Measurements from ENCODE around the gene CPNE8. TPM values are rescaled to one million over a fixed set of nuclear protein-coding genes. Genes with fewer than 3 reads are reported as not detected.

Gene CPNE8
- total RNA-seq, 1 donor from 2014 or later: 9.4 TPM

DNA sequence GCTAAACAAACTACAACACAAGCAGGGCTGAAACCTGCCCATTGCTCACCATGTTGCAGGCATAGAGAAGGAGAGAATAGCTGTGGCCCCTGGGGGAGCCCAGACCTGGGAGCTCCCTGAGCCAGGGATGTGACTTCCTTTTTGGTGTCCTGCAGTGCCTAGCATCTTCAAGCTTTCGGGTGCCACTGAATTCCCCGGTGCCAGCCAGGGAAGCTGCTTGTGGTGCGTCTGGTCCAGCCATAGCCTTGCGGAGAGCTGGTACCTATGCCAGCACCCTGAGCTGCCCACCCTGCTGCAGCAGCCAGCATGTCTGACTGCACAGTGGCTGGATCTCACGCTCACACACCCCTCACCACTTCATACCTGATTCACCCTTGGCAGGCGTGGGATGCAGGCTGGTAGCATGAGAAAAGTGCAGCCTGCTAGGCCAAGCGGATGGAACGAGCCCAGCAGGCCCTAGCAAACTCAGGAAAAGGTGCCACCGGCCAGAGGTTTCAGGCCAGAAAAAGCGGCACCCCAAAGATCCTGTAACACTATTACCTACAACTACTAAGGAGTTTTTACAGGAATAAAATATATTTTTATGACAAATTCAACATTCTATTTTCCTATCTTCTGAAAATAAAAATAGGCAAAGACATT, 183.7 kb downstream of the CPNE8 start:
- no peaks in the 10 kb centered on the region for H4K20me1 ChIP-seq (ENCODE audit: insufficient read depth, low read length)
- no peak overlapping the region for H3K9ac ChIP-seq (ENCODE audit: low read length)
- Mint-ChIP-seq H3K4me3 (ENCODE audit: unreplicated experiment) (no peak overlapping the region), H3K27ac (ENCODE audit: unreplicated experiment) (no peak overlapping the region), H3K36me3 (ENCODE audit: low read depth, unreplicated experiment) (peaks cover 7% of the 10 kb centered on the region), H3K27me3 (ENCODE audit: low read depth, unreplicated experiment) (no peaks in the 10 kb centered on the region), H3K4me1 (ENCODE audit: low read depth, unreplicated experiment) (no peaks in the 10 kb centered on the region), H3K9me3 (ENCODE audit: unreplicated experiment) (peaks cover 2% of the 10 kb centered on the region)
- no peaks in the 10 kb centered on the region for H3K9me3 ChIP-seq (ENCODE audit: insufficient read depth, low read depth, low read length)
- no peak overlapping the region for H3K4me3 ChIP-seq (ENCODE audit: insufficient read depth, low read depth, low read length)
- H3K4me1 ChIP-seq (ENCODE audit: insufficient read depth, low read length): no peaks in the 10 kb centered on the region
- DNase-seq (ENCODE audit: low read depth) (no peak), FAIRE-seq (no peak)
- H3K36me3 ChIP-seq (ENCODE audit: insufficient read depth, low read length): no peaks in the 10 kb centered on the region
- no peaks in the 10 kb centered on the region for H3K79me2 ChIP-seq (ENCODE audit: insufficient read depth, low read length)
- no peak overlapping the region for H2AFZ ChIP-seq (ENCODE audit: low read depth, low read length)
- H3K4me2 ChIP-seq (ENCODE audit: low read length): no peak overlapping the region
- TF ChIP-seq, protein P1, sequence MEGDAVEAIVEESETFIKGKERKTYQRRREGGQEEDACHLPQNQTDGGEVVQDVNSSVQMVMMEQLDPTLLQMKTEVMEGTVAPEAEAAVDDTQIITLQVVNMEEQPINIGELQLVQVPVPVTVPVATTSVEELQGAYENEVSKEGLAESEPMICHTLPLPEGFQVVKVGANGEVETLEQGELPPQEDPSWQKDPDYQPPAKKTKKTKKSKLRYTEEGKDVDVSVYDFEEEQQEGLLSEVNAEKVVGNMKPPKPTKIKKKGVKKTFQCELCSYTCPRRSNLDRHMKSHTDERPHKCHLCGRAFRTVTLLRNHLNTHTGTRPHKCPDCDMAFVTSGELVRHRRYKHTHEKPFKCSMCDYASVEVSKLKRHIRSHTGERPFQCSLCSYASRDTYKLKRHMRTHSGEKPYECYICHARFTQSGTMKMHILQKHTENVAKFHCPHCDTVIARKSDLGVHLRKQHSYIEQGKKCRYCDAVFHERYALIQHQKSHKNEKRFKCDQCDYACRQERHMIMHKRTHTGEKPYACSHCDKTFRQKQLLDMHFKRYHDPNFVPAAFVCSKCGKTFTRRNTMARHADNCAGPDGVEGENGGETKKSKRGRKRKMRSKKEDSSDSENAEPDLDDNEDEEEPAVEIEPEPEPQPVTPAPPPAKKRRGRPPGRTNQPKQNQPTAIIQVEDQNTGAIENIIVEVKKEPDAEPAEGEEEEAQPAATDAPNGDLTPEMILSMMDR (IDR thresholded peaks at IDR 0.05; ENCODE audit: insufficient read depth, low read depth, low read length): no peak
- no peak for TF ChIP-seq EZH2 (IDR thresholded peaks at IDR 0.05; ENCODE audit: insufficient read depth, low read length)
- H3K27ac ChIP-seq (ENCODE audit: low read depth, low read length): no peak overlapping the region
- no peaks in the 10 kb centered on the region for H3K27me3 ChIP-seq (ENCODE audit: insufficient read depth, low read length)

DNA sequence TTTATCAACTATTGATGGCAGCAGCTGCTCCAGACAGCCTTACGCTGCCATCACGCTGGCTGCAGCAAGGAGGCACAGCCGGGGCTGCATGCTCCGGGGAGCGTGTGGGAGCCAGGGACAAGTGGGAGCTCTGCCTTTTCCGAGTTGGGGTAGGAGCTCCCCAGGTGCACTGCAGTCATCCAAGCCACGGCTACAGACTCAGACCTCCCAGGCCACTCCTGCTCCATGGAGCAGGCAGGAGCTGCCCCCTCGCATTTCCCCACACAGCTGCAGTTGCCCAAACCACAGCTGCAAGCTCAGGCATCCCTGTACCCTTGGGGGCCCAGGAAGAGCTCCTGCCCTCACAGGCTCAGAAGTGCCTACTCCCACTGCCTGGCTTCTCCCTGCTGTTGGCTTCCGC, 184.7 kb downstream of the CPNE8 start:
- DNase-seq (ENCODE audit: low read depth) (no peak), FAIRE-seq (no peak)
- Histone ChIP-seq H2AFZ (ENCODE audit: low read depth, low read length) (no peak overlapping the region), H4K20me1 (ENCODE audit: insufficient read depth, low read length) (no peaks in the 10 kb centered on the region), H3K27ac (ENCODE audit: low read depth, low read length) (no peak overlapping the region), H3K9me3 (ENCODE audit: insufficient read depth, low read depth, low read length) (no peaks in the 10 kb centered on the region), H3K4me2 (ENCODE audit: low read length) (no peak overlapping the region), H3K9ac (ENCODE audit: low read length) (no peak overlapping the region), H3K4me1 (ENCODE audit: insufficient read depth, low read length) (no peaks in the 10 kb centered on the region), H3K79me2 (ENCODE audit: insufficient read depth, low read length) (no peaks in the 10 kb centered on the region), H3K36me3 (ENCODE audit: insufficient read depth, low read length) (no peaks in the 10 kb centered on the region), H3K4me3 (ENCODE audit: insufficient read depth, low read depth, low read length) (no peak overlapping the region), H3K27me3 (ENCODE audit: insufficient read depth, low read length) (no peaks in the 10 kb centered on the region)
- Mint-ChIP-seq H3K4me1 (ENCODE audit: low read depth, unreplicated experiment) (no peaks in the 10 kb centered on the region), H3K27ac (ENCODE audit: unreplicated experiment) (no peak overlapping the region), H3K9me3 (ENCODE audit: unreplicated experiment) (peaks cover 3% of the 10 kb centered on the region), H3K27me3 (ENCODE audit: low read depth, unreplicated experiment) (no peaks in the 10 kb centered on the region), H3K36me3 (ENCODE audit: low read depth, unreplicated experiment) (peaks cover 7% of the 10 kb centered on the region), H3K4me3 (ENCODE audit: unreplicated experiment) (no peak overlapping the region)
- TF ChIP-seq, protein P1 (IDR thresholded peaks at IDR 0.05; ENCODE audit: insufficient read depth, low read depth, low read length): no peak
- TF ChIP-seq EZH2 (IDR thresholded peaks at IDR 0.05; ENCODE audit: insufficient read depth, low read length): no peak

DNA sequence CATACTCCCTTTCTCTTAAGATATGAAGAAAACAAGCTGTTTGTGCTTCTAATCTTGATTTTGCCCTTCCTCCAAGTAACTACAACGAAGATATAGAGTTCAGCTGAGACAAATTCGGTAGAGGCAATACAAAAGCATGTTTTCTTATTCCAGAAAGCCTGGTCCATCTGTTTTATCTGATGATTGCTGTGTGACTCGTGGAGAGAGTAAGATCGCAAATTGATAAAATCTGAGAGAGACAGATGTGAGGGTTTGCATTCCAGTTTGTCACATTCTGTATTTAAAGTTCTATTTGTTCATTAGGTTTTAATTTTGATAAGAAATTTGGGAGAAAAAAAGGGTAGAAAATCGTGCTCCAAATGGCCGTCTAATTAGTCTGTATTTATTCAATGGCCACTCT, 192.1 kb downstream of the CPNE8 start:
- Histone ChIP-seq H4K20me1 (ENCODE audit: insufficient read depth, low read length) (no peaks in the 10 kb centered on the region), H3K4me1 (ENCODE audit: insufficient read depth, low read length) (no peaks in the 10 kb centered on the region), H3K27me3 (ENCODE audit: insufficient read depth, low read length) (no peaks in the 10 kb centered on the region), H3K79me2 (ENCODE audit: insufficient read depth, low read length) (no peaks in the 10 kb centered on the region), H3K9me3 (ENCODE audit: insufficient read depth, low read depth, low read length) (no peaks in the 10 kb centered on the region), H3K36me3 (ENCODE audit: insufficient read depth, low read length) (no peaks in the 10 kb centered on the region), H3K4me2 (ENCODE audit: low read length) (no peak overlapping the region), H2AFZ (ENCODE audit: low read depth, low read length) (no peak overlapping the region), H3K4me3 (ENCODE audit: insufficient read depth, low read depth, low read length) (no peak overlapping the region), H3K9ac (ENCODE audit: low read length) (no peak overlapping the region), H3K27ac (ENCODE audit: low read depth, low read length) (no peak overlapping the region)
- Mint-ChIP-seq H3K36me3 (ENCODE audit: low read depth, unreplicated experiment) (no peaks in the 10 kb centered on the region), H3K27me3 (ENCODE audit: low read depth, unreplicated experiment) (no peaks in the 10 kb centered on the region), H3K4me1 (ENCODE audit: low read depth, unreplicated experiment) (peaks cover 3% of the 10 kb centered on the region), H3K4me3 (ENCODE audit: unreplicated experiment) (no peak overlapping the region), H3K27ac (ENCODE audit: unreplicated experiment) (no peak overlapping the region), H3K9me3 (ENCODE audit: unreplicated experiment) (peaks cover 3% of the 10 kb centered on the region)
- DNase-seq (ENCODE audit: low read depth): no peak
- no peak for FAIRE-seq
- TF ChIP-seq, protein P1 (IDR thresholded peaks at IDR 0.05; ENCODE audit: insufficient read depth, low read depth, low read length): no peak
- no peak for TF ChIP-seq EZH2 (IDR thresholded peaks at IDR 0.05; ENCODE audit: insufficient read depth, low read length)
